Measurements from ENCODE around the gene DLG5. TPM values are rescaled to one million over a fixed set of nuclear protein-coding genes. Genes with fewer than 3 reads are reported as not detected.
A peak's percentile ranks its signal among the peaks of the same experiment; 100 is the strongest.

Gene DLG5
- total RNA-seq, 3 donors from 2014 or later: 43.0 to 192 (median 138) TPM

DNA sequence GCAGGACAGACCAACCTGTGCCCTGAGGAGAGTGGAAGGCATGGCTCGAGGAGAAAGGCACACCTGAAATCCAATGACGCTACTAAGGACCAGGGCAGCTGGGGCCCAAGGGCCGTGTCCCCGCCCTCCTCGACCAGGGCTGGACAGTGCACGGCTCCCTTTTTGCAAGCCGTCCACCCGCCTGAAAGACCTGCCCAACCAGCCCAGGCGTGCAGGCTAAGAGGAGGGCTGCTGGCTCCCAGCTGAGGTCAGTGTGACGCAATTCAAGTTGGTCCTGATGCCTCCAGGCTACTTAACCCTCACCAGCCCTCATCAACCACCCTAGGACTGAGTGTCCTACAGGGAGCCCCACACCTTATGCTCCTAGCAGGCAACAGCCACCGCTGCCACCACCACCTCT is 69.3 kb downstream of the DLG5 start:
- intact Hi-C loops (cut with DNase I; ENCODE audit: low total_unique reads): loop anchor here (10.0 kb wide), 1 partner anchor 128 kb away; no protein-coding TSS in a partner anchor
- TF ChIP-seq POLR2AphosphoS5 (IDR thresholded peaks at IDR 0.05) (peak in 2 of 3 donors; percentile 9 to 39), POLR2A (IDR thresholded peaks at IDR 0.05) (no peak)
- Histone ChIP-seq H3K4me1 (peaks cover 0 to 3% of the 10 kb centered on the region in 2 donors), H3K9me3 (no peaks in the 10 kb centered on the region), H3K36me3 (no peaks in the 10 kb centered on the region), H3K27ac (peak overlapping the region; percentile 75 to 85), H3K27me3 (no peaks in the 10 kb centered on the region), H3K4me3 (peak overlapping the region in 2 of 3 donors; percentile 3 to 48)
- peak; percentile 73 to 82 for DNase-seq (ENCODE audit: low spot score in 2 of 2)

DNA sequence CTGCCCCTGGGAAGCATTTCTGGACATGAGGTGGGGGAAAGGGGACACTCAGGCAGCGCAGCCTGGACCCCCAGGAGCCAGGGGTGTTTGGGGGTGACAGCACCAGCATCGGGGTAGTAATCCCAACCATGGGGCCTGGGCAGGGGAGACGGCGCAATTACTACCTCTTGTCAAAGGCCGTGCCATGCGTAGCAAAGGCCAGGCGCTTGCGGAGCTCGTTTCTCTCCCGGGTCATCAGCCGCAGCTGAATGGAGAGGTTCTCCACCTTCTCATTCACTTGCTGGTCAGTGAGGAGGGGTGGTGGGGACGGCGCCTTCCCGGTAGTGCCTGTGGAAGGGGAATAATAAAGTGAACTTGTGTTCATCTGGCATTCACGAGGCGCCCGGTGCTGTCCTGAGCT is 70.0 kb downstream of the DLG5 start:
- peak overlapping the region; percentile 75 to 85 for H3K27ac ChIP-seq
- no peaks in the 10 kb centered on the region for H3K27me3 ChIP-seq
- intact Hi-C loops (cut with DNase I; ENCODE audit: low total_unique reads): loop anchor here (10.0 kb wide), 1 partner anchor 128 kb away; no protein-coding TSS in a partner anchor
- peaks cover 0 to 3% of the 10 kb centered on the region in 2 donors for H3K4me1 ChIP-seq
- no peaks in the 10 kb centered on the region for H3K36me3 ChIP-seq
- peak overlapping the region in 2 of 3 donors; percentile 3 to 48 for H3K4me3 ChIP-seq
- TF ChIP-seq POLR2AphosphoS5 (IDR thresholded peaks at IDR 0.05) (no peak), POLR2A (IDR thresholded peaks at IDR 0.05) (no peak)
- TF ChIP-seq, protein P1, sequence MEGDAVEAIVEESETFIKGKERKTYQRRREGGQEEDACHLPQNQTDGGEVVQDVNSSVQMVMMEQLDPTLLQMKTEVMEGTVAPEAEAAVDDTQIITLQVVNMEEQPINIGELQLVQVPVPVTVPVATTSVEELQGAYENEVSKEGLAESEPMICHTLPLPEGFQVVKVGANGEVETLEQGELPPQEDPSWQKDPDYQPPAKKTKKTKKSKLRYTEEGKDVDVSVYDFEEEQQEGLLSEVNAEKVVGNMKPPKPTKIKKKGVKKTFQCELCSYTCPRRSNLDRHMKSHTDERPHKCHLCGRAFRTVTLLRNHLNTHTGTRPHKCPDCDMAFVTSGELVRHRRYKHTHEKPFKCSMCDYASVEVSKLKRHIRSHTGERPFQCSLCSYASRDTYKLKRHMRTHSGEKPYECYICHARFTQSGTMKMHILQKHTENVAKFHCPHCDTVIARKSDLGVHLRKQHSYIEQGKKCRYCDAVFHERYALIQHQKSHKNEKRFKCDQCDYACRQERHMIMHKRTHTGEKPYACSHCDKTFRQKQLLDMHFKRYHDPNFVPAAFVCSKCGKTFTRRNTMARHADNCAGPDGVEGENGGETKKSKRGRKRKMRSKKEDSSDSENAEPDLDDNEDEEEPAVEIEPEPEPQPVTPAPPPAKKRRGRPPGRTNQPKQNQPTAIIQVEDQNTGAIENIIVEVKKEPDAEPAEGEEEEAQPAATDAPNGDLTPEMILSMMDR (IDR thresholded peaks at IDR 0.05): no peak
- no peak for DNase-seq (ENCODE audit: low spot score in 2 of 2)
- H3K9me3 ChIP-seq: no peaks in the 10 kb centered on the region

DNA sequence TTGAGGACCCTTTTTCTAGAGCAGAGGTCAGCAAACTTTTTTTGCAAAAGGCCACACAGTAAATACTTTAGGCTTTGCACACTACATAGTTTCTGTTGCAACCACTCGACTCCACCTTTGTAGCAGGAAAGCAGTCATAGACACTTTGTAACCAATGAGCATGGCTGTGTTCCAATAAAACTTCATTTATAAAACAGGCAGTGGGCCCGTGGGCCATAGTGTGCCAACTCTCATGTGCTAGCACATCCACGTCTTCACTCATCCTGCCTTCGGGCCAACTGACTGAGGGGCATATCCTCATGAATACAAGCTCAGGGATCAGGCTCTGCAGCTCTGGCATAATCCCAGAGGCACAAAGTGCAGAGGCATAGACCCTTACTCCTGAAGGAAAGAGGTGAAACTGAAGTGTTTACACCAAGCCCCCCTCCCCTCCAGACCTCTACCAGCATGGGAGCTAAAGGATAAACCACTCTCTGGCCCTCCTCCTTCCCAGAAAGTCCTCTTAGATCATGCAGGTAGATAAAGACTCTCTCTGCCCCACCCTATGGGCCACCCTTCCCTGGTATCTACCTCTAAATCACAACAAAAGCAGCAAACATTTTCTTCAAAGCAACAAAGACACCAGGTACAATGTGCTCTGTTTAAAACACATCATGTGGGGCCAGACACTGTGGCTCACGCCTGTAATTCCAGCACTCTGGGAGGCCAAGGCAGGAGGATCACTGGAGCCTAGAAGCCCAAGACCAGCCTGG is 71.0 kb downstream of the DLG5 start:
- H3K36me3 ChIP-seq: no peaks in the 10 kb centered on the region
- no peaks in the 10 kb centered on the region for H3K9me3 ChIP-seq
- peak overlapping the region in 2 of 3 donors; percentile 3 to 48 for H3K4me3 ChIP-seq
- TF ChIP-seq, protein P1 (IDR thresholded peaks at IDR 0.05): no peak
- no peak for TF ChIP-seq POLR2AphosphoS5 (IDR thresholded peaks at IDR 0.05)
- TF ChIP-seq POLR2A (IDR thresholded peaks at IDR 0.05): no peak
- peak overlapping the region; percentile 75 to 81 for H3K27ac ChIP-seq
- no peaks in the 10 kb centered on the region for H3K27me3 ChIP-seq
- H3K4me1 ChIP-seq: peaks cover 0 to 3% of the 10 kb centered on the region in 2 donors
- intact Hi-C loops (cut with DNase I; ENCODE audit: low total_unique reads): loop anchor here (10.0 kb wide), 1 partner anchor 129 kb away; no protein-coding TSS in a partner anchor
- DNase-seq (ENCODE audit: low spot score in 2 of 2): no peak

DNA sequence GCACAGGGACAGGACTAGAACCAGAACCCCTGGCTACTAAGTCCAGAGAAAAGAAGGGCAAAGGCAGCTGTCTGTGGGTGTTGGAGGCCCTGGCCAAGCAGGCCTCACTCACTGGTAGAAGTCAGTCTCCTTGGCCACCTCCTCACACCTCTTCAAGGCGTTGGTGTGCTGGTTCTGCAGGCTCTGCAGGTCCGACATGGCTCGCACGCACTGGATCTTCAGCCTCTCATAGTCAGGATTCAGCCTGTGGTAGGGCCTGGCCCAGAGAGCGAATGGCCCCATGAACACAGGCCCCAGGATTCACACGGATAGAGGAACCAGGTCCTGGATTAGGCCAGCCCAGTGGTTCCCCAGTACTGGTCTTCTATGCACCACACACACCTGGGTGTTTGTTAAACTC is 72.4 kb downstream of the DLG5 start:
- H3K36me3 ChIP-seq: no peaks in the 10 kb centered on the region
- TF ChIP-seq POLR2A (IDR thresholded peaks at IDR 0.05): no peak
- no peak for TF ChIP-seq POLR2AphosphoS5 (IDR thresholded peaks at IDR 0.05)
- TF ChIP-seq, protein P1 (IDR thresholded peaks at IDR 0.05): no peak
- peak overlapping the region in 1 of 3 donors; percentile 10 for H3K4me3 ChIP-seq
- H3K9me3 ChIP-seq: no peaks in the 10 kb centered on the region
- H3K27ac ChIP-seq: peak overlapping the region; percentile 35 to 46
- no peaks in the 10 kb centered on the region for H3K27me3 ChIP-seq
- intact Hi-C loops (cut with DNase I; ENCODE audit: low total_unique reads): loop anchor here (10.0 kb wide), 1 partner anchor 131 kb away; no protein-coding TSS in a partner anchor
- DNase-seq (ENCODE audit: low spot score in 2 of 2): no peak
- H3K4me1 ChIP-seq: peaks cover 0 to 3% of the 10 kb centered on the region in 2 donors

DNA sequence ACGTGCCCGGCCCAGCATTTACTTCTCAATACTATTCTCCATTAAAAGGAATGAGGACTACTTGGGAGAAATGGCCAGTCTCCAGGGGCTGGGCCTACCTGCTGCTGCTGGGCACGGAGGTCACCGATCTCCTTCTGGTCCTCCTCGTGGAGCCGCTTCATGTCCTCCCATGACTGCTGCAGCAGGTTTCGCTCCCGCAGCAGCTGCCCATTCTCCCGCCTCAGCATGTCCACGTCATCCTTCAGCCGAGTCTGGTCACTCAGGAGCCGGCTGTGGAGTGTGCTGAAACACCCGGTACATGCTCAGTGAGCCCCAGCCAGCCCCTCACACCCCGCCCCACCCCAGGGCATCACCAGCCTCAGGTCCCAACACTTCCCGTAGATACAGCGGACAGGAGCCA is 73.3 kb downstream of the DLG5 start:
- no peaks in the 10 kb centered on the region for H3K27me3 ChIP-seq
- intact Hi-C loops (cut with DNase I; ENCODE audit: low total_unique reads): loop anchor here (10.0 kb wide), 1 partner anchor 132 kb away; no protein-coding TSS in a partner anchor
- peak overlapping the region; percentile 35 to 46 for H3K27ac ChIP-seq
- H3K36me3 ChIP-seq: no peaks in the 10 kb centered on the region
- H3K9me3 ChIP-seq: no peaks in the 10 kb centered on the region
- TF ChIP-seq POLR2A (IDR thresholded peaks at IDR 0.05) (no peak), POLR2AphosphoS5 (IDR thresholded peaks at IDR 0.05) (no peak)
- TF ChIP-seq, protein P1 (IDR thresholded peaks at IDR 0.05): no peak
- H3K4me1 ChIP-seq: peaks cover 0 to 3% of the 10 kb centered on the region in 2 donors
- DNase-seq (ENCODE audit: low spot score in 2 of 2): no peak
- no peak overlapping the region for H3K4me3 ChIP-seq
